ENCODE measurements around the gene KLF7.

DNA sequence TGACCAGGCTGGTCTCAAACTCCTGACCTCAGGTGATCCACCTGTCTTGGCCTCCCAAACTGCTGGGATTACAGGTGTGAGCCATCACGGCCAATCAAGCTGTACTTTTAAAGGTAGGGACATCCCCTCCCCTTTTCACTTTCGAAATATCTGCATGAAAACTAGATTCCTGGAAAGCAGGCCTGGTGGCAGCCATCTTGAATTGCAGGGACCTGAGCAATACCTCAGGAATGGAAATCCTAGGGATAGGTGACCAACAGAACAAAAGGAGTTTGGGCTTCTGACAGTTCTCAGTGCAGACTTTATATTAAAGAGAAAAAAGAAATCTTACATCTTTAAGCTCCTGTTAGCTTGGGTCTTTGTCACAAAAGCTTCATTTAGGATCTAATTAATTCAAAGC lies 62.6 kb downstream of the KLF7 start:
- TF ChIP-seq CREB1 (IDR thresholded peaks at IDR 0.05; ENCODE audit: low read depth) (no peak), EGR1 (IDR thresholded peaks at IDR 0.05) (no peak)

Data from Ishikawa (cell line).